ENCODE measurements around the gene PKDCC.

PKDCC gene, protein sequence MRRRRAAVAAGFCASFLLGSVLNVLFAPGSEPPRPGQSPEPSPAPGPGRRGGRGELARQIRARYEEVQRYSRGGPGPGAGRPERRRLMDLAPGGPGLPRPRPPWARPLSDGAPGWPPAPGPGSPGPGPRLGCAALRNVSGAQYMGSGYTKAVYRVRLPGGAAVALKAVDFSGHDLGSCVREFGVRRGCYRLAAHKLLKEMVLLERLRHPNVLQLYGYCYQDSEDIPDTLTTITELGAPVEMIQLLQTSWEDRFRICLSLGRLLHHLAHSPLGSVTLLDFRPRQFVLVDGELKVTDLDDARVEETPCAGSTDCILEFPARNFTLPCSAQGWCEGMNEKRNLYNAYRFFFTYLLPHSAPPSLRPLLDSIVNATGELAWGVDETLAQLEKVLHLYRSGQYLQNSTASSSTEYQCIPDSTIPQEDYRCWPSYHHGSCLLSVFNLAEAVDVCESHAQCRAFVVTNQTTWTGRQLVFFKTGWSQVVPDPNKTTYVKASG

DNA sequence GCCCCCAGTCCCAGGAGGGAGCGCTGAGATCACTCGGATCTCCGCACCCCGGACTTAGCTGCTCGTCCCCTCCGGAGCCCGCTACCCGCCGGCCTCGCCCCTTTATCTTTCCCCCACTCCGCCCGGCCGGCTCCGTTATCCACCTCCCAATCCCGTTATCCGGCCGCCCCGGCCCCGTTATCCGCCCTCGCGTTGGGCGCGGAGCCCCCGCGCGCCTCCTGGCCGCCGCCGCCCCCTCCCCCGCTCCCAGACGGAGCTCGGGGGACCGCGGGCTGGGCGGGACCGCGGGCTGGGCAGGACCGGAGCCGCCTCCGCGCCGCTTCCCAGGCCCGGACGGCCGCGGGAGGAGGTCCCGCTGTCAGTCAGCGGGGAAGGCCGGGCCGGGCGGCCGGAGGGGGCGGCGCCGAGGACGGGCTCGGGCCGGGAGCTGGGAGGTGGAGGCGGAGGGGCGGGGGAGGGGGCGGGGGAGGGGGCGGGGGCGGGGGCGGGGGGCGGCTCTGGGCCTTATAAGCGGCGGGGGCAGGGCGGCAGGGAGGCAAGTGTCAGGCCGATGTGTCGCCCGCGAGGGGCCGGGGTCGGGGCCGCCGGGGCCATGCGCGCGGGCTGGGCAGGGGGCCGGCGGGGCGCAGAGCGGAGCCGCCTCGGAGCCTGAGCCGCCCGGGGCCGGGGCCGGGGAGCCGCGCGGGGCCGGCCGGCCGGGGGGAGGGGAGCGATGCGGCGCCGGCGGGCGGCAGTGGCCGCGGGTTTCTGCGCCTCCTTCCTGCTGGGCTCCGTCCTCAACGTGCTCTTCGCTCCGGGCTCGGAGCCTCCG, at the start of gene PKDCC:
PKDCC (plus strand) TSS at position 534 of the 811 bp plus-strand sequence; CDS start at position 713, 179 bp downstream.
- peak within 1 kb of the TSS; percentile 57 for H3K4me3 ChIP-seq (ENCODE audit: low read length)
- no peak for TF ChIP-seq CTCF (conservative IDR thresholded peaks at IDR 0.05; ENCODE audit: low read depth, low read length)
- DNase-seq (ENCODE audit: low read depth) = no peak

- no peak overlapping the region for H3K4me3 ChIP-seq (ENCODE audit: low read length)
- no peak for TF ChIP-seq CTCF (conservative IDR thresholded peaks at IDR 0.05; ENCODE audit: low read depth, low read length)
- DNase-seq (ENCODE audit: low read depth) = no peak
Observed at GRCh38 chr2:41998186-41999127, 49.4 kb upstream of the PKDCC start.

- DNase-seq (ENCODE audit: low read depth) = no peak
- no peak overlapping the region for H3K4me3 ChIP-seq (ENCODE audit: low read length)
- no peak for TF ChIP-seq CTCF (conservative IDR thresholded peaks at IDR 0.05; ENCODE audit: low read depth, low read length)
Observed at GRCh38 chr2:41999128-41999480, 48.7 kb upstream of the PKDCC start.

DNA sequence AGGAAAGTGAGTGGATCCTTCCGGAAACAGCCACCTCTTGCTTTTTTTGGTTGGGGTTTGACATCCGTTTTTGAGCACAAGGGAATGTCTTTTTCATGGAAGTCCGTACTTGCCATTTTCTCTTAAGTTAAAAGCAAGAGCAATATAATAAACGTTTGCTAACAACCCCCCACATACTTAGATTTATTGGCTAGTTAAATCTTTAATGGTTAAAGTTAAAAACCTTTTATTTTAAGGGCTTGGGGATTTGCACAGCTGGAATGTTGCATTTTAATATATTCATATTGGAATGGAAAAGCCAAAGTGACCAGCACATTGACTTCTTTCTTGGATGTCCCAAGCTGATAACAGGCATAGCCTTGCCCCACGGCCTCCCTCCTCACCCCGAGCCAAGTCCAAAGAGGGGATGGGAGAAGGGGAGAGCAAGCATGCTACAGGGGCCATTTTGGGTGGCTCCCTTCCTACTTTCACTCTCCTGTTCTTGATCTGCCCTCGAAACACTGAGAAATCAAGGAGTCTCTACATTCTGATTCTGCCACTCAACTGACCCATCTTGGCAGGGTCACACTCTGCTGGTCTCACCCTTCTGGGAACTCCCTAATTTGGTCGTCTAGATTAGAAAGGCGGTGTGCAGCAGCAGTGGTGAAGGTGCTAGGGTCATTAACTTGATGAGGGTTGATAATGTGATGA, 48.1 kb upstream of the PKDCC start:
- no peak overlapping the region for H3K4me3 ChIP-seq (ENCODE audit: low read length)
- TF ChIP-seq CTCF (conservative IDR thresholded peaks at IDR 0.05; ENCODE audit: low read depth, low read length) = no peak
- no peak for DNase-seq (ENCODE audit: low read depth)

DNA sequence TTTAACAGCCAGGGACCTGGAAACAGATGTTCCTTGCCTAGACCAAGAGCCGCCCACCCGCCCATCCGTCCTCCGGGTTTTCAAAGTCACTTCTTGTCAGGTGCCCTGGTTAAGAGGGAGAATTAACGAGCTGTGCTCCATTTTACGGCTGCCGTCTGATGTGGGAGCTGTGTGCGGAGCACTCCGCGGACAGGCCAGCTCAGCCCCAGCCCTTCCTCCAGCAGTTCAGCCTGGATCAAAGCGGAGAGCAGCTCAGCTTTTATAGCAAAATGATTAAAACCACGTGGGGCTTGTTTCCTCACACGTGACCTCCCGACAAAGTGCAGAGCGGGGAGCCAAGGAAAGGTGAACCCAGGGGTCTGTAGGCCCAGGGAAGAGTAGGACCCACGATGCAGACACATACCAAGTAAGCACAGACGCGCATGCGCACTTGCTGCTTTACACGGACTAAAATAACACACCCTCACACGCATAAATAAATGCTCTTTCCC, 46.1 kb upstream of the PKDCC start:
- TF ChIP-seq CTCF (conservative IDR thresholded peaks at IDR 0.05; ENCODE audit: low read depth, low read length) = no peak
- no peak for DNase-seq (ENCODE audit: low read depth)
- no peak overlapping the region for H3K4me3 ChIP-seq (ENCODE audit: low read length)

GRCh38 chr2:42007551-42007950, 40.3 kb upstream of the PKDCC start:
- no peak for DNase-seq (ENCODE audit: low read depth)
- no peak overlapping the region for H3K4me3 ChIP-seq (ENCODE audit: low read length)
- no peak for TF ChIP-seq CTCF (conservative IDR thresholded peaks at IDR 0.05; ENCODE audit: low read depth, low read length)
